IPS-20b (cell line): ENCODE measurements around the gene PNPLA5.

ENCODE experiments used
- H3K27ac ChIP-seq: one replicate; pipeline ENCODE4 v1.5.1; 2013; ENCODE audit warnings: low read length
- H3K27me3 ChIP-seq: 2 replicates; pipeline ENCODE4 v1.6.1; 2013; ENCODE audit warnings: mild to moderate bottlenecking, low read length, inconsistent platforms; ENCODE audit not compliant: insufficient read depth
- H3K36me3 ChIP-seq: 2 replicates; pipeline ENCODE4 v1.6.1; 2013; ENCODE audit warnings: low read depth, mild to moderate bottlenecking, inconsistent platforms, low read length, moderate library complexity; ENCODE audit not compliant: insufficient read depth
- H3K4me1 ChIP-seq: 2 replicates; pipeline ENCODE4 v1.6.1; 2013; ENCODE audit warnings: mild to moderate bottlenecking, control low read depth, inconsistent platforms, low read length, moderate library complexity; ENCODE audit not compliant: insufficient read depth
- H3K4me3 ChIP-seq: 2 replicates; pipeline ENCODE4 v1.5.1; 2013; ENCODE audit warnings: mild to moderate bottlenecking, low read length, inconsistent platforms
- H3K9ac ChIP-seq: 2 replicates; pipeline ENCODE4 v1.6.1; 2013; ENCODE audit warnings: low read depth, mild to moderate bottlenecking, inconsistent platforms, low read length, moderate library complexity
- H3K9me3 ChIP-seq: 2 replicates; pipeline ENCODE4 v1.6.1; 2013; ENCODE audit warnings: mild to moderate bottlenecking, low read depth, low read length, inconsistent platforms; ENCODE audit not compliant: insufficient read depth

The PNPLA5 gene

GRCh38 chr22:43860126-43860525 is 31.7 kb downstream of the PNPLA5 start:
- Histone ChIP-seq H3K4me3 (no peak overlapping the region), H3K36me3 (no peaks in the 10 kb centered on the region), H3K4me1 (peaks cover 18% of the 10 kb centered on the region), H3K27me3 (peaks cover 12% of the 10 kb centered on the region; the same call in 1 of the 2 replicates), H3K27ac (no peak overlapping the region), H3K9ac (no peak overlapping the region), H3K9me3 (peaks cover 5% of the 10 kb centered on the region)

DNA sequence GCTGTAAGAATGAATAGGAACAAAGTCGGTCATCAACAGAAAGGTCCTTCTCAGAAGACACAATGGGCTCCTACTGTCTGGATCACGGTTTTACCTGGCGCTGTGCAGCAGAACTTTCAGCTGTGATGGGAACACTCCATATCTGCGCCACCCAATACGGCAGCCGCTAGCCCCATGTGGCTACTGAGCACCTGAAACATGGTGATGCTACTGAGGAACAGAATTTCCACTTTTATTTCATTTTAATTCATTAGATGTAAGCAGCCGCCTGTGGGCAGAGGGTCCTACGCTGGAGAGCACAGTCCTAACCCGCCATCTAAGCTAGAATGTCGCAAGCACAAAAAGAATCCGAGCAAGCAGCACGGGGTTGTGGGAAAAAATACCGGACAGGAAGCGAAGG is 32.2 kb downstream of the PNPLA5 start:
- Histone ChIP-seq H3K36me3 (no peaks in the 10 kb centered on the region), H3K4me1 (peaks cover 18% of the 10 kb centered on the region), H3K9ac (no peak overlapping the region), H3K27ac (no peak overlapping the region), H3K4me3 (no peak overlapping the region), H3K27me3 (peaks cover 12% of the 10 kb centered on the region; the same call in 1 of the 2 replicates), H3K9me3 (peaks cover 5% of the 10 kb centered on the region)

DNA sequence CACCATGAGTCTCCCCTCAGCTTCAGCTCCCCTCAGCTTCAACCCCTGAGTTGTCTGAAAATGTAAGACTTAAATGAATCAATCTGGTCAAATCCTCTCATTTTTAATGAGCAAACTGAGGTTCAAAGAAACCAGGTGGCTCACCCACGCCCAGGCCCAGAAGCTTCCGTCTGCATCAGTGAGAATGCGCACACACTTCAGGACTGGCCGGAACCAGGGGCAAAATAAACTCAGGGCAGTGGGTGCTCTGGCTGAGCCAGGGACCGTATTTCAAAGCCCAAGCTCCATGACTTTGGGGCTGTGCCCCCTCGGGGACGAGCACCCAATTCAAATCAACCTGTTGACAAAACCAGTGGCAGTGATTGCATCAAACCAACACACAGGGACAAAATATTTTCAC is 32.6 kb downstream of the PNPLA5 start:
- peak overlapping the region; percentile 37; the same call in 1 of the 2 replicates for H3K9ac ChIP-seq
- peaks cover 5% of the 10 kb centered on the region for H3K9me3 ChIP-seq
- peaks cover 18% of the 10 kb centered on the region for H3K4me1 ChIP-seq
- H3K4me3 ChIP-seq = no peak overlapping the region
- H3K36me3 ChIP-seq = no peaks in the 10 kb centered on the region
- H3K27ac ChIP-seq = no peak overlapping the region
- H3K27me3 ChIP-seq = peaks cover 12% of the 10 kb centered on the region; the same call in 1 of the 2 replicates

DNA sequence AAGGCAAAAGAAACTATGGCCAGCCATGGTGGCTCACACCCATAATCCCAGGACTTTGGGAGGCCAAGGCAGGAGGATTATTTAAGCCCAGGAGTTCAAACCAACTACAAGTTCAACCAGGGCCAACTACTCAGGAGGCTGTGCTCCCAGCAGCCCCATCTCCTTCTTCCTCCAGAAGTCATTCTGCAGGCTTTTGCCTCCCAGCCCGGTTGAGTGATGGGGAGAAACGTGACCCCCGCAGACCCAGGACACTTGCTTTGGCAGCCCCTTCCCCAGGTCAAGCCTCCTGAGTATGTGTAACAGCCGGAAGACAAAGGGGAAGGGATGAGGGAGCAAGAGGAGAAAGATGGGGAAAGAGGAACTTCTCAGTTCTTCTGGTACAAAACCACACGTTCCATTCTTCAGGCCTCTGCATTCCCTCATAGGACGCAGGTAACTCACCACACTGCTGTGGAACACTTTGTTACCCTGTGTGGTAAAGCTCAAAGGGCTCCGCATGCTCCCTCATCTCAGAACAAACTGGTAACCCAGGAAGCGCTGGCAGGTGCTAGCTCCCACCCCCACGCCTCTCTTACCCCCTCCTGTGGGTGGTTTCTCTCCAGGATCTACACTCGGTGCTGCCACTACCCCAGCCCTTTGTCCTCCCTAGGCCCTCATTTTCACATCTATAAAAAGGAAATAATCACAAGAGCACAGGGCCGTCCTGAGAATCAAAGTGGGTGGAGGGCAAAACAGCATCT is 33.5 kb downstream of the PNPLA5 start:
- H3K4me1 ChIP-seq = peaks cover 18% of the 10 kb centered on the region
- H3K27ac ChIP-seq = no peak overlapping the region
- H3K27me3 ChIP-seq = peaks cover 4% of the 10 kb centered on the region; the same call in 1 of the 2 replicates
- no peaks in the 10 kb centered on the region for H3K36me3 ChIP-seq
- H3K9ac ChIP-seq = peak overlapping the region; percentile 37; the same call in 1 of the 2 replicates
- H3K4me3 ChIP-seq = no peak overlapping the region
- peaks cover 5% of the 10 kb centered on the region for H3K9me3 ChIP-seq

GRCh38 chr22:43857367-43857766 is 34.4 kb downstream of the PNPLA5 start:
- Histone ChIP-seq H3K27me3 (no peaks in the 10 kb centered on the region; the same call in 1 of the 2 replicates), H3K4me1 (peaks cover 18% of the 10 kb centered on the region), H3K4me3 (no peak overlapping the region), H3K36me3 (no peaks in the 10 kb centered on the region), H3K9ac (no peak overlapping the region), H3K27ac (no peak overlapping the region), H3K9me3 (peaks cover 5% of the 10 kb centered on the region)

DNA sequence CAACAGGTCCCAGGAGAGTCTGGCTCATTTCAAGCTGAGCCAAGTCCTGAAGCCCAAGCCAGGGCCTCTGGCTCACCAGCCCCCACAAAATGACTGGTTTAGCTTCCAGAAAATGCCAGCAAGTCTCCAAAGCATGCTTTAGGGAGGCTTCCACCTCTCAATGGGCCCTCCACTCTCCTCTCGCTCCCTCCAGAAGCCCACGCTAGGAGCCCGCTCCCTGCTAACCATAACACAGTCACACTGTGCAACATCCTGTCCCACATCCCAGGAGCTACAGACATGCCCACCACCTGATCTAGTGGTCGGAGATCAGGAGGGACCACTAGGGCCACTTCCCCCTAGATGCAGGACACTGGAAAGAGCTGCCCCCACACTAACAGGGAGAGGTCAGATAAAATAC is 36.4 kb downstream of the PNPLA5 start:
- peaks cover 5% of the 10 kb centered on the region for H3K9me3 ChIP-seq
- H3K4me3 ChIP-seq = no peak overlapping the region
- H3K27me3 ChIP-seq = no peaks in the 10 kb centered on the region
- no peak overlapping the region for H3K9ac ChIP-seq
- peaks cover 12% of the 10 kb centered on the region; the same call in 1 of the 2 replicates for H3K4me1 ChIP-seq
- no peak overlapping the region for H3K27ac ChIP-seq
- H3K36me3 ChIP-seq = no peaks in the 10 kb centered on the region

DNA sequence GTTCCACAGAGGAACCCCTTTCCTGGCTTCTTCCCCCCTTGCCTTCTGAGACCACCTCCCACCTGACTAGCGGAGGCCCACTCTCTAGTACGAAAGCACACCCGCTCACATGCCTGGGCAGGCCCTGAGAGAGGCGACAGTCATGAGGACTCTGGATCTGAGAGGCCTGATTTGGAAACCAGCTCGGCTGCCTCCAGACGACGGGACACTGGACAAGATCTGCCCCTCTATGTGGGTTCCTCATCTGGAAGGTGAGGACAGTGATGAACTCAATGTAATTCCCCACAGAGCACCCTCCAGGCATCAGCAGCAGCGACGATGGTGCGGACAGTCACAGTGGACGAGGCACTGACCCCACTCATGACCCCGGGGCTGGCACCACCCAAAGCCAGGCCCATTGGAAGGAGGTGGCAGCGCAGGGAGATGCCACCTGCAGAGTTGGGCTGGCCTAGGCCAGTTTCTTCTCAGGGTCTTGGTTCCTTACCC is 37.0 kb downstream of the PNPLA5 start:
- Histone ChIP-seq H3K27ac (no peak overlapping the region), H3K4me3 (no peak overlapping the region), H3K9me3 (peaks cover 5% of the 10 kb centered on the region), H3K27me3 (no peaks in the 10 kb centered on the region), H3K9ac (no peak overlapping the region), H3K4me1 (peaks cover 12% of the 10 kb centered on the region; the same call in 1 of the 2 replicates), H3K36me3 (no peaks in the 10 kb centered on the region)

- no peak overlapping the region for H3K9ac ChIP-seq
- no peaks in the 10 kb centered on the region for H3K27me3 ChIP-seq
- no peak overlapping the region for H3K4me3 ChIP-seq
- H3K27ac ChIP-seq = no peak overlapping the region
- H3K9me3 ChIP-seq = peaks cover 5% of the 10 kb centered on the region
- no peaks in the 10 kb centered on the region for H3K36me3 ChIP-seq
- H3K4me1 ChIP-seq = peaks cover 11% of the 10 kb centered on the region; the same call in 1 of the 2 replicates
Observed at GRCh38 chr22:43854121-43854785, 37.6 kb downstream of the PNPLA5 start.

- H3K9me3 ChIP-seq = peaks cover 5% of the 10 kb centered on the region
- no peak overlapping the region for H3K4me3 ChIP-seq
- H3K27ac ChIP-seq = no peak overlapping the region
- H3K27me3 ChIP-seq = no peaks in the 10 kb centered on the region
- H3K4me1 ChIP-seq = peaks cover 3% of the 10 kb centered on the region; the same call in 1 of the 2 replicates
- H3K36me3 ChIP-seq = no peaks in the 10 kb centered on the region
- no peak overlapping the region for H3K9ac ChIP-seq
Observed at GRCh38 chr22:43853328-43853931, 38.4 kb downstream of the PNPLA5 start.

DNA sequence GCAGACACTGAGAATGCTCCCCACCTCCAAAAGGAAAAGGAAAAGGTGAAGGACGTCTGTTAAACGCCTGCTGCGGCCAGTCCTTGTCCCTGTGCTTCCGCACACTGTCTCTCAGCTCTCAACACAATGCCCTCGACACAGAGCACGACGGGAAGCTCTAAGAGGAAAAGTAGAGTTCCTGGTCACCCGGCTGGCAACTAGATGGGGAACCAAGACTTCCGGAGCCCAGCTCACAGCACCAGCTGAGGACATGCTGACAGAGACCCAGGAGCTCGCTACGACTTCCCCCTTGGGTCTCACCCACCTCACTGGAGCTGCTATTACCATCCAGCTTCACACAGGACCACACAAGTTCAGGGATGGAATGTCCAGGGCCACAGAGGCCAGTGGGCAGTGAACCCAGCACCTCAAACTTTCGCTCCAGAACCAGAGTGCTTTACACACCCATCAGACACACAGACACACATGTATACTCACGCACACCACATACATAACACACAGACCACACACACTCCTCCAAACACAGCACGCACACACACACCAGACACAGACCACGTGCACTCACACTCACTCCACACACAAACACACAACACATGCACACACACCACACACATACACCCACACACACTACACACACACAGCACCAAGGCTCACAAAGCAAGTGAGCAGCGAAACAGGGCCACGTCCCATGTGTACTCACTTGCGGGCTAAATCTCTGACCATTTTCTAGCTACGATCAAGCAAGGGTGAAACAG is 39.1 kb downstream of the PNPLA5 start:
- no peaks in the 10 kb centered on the region for H3K4me1 ChIP-seq
- H3K4me3 ChIP-seq = no peak overlapping the region
- no peak overlapping the region for H3K27ac ChIP-seq
- no peaks in the 10 kb centered on the region for H3K36me3 ChIP-seq
- H3K27me3 ChIP-seq = no peaks in the 10 kb centered on the region
- peaks cover 5% of the 10 kb centered on the region for H3K9me3 ChIP-seq
- no peak overlapping the region for H3K9ac ChIP-seq

GRCh38 chr22:43851979-43852307 is 39.9 kb downstream of the PNPLA5 start:
- no peaks in the 10 kb centered on the region for H3K27me3 ChIP-seq
- H3K4me3 ChIP-seq = no peak overlapping the region
- no peak overlapping the region for H3K9ac ChIP-seq
- H3K4me1 ChIP-seq = no peaks in the 10 kb centered on the region
- H3K9me3 ChIP-seq = peaks cover 3% of the 10 kb centered on the region
- no peaks in the 10 kb centered on the region for H3K36me3 ChIP-seq
- H3K27ac ChIP-seq = no peak overlapping the region
